Measurements from ENCODE around the gene PLCL2. TPM values are rescaled to one million over a fixed set of nuclear protein-coding genes. Genes with fewer than 3 reads are reported as not detected.

Gene PLCL2
- total RNA-seq, 4 donors from 2014 or later, result 4.1 to 9.1 (median 6.7) TPM

DNA sequence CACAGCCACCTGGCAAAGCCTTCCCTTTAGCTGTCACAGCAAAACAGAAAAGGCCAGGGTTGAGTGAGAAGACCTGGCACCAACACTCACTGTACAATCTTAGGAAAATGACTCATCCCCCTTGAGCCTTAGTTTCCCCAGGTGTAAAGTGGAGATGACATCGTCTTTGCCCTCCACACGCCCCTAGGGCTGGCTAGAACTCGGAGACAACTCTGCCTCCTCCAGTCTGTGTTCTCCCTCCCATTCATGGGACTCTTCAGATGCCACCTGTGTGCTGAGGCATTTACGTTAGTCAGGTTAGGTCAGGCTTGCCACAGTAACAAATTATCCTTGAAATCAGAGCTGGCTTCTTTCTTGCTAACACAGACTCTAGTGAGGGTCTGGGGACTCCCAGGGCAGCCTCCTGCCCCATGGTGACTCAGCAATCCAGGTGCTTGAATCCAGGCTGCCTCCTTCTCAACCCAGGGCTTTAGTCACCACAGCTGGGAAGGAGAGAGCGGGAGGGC, 252.6 kb downstream of the PLCL2 start:
- intact Hi-C loops (cut with DNase I), result no loop called here
- no peak for DNase-seq (ENCODE audit: extremely low spot score)
- WGBS, result 98% methylated on average over 5 of the region's 5 CpGs

DNA sequence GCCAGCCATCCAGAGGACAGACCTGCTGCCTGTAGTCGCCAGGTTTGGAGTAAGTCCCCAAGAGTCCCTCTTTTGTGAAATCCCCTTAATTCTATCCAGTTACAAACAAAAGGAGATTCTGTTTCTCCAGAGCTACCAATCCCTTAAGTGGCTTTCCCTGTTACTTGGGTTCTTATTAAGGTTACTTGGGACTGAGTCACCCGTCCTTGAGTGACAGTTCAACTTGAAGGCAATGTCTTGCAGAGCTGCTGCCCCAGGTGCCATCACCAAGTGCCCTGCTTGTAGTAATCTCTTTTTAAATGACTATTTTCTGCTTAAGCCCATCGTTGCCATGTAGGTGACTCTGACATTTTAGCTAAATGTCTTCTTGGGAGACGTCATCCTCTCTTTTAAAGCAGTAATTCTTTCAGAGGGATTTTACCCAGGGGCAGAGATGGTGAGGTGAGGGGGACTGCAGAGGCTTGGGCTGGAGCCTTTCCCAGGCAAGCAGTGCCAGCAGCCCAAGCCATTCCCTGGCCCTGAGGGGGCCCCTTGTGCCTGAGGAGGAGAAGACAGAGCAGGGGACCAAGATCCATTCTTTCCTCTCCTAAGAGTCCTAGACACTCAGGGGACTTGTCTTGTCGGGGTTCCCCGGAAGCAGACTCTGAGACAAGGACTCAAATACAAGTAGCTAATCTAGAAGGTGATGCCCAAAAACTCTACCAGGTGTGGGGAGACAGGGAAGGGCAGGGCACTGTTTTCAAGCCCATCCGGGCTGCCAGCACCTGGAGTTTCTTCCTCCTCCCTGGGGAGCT, 253.7 kb downstream of the PLCL2 start:
- intact Hi-C loops (cut with DNase I), result no loop called here

More for the DNA sequence above, 252.6 kb downstream of the PLCL2 start:
- no peak overlapping the region for H3K27ac ChIP-seq (replicated peaks in 1 of 4)
- H3K27me3 ChIP-seq, result peaks cover 0 to 4% (median 0%) of the 10 kb centered on the region in 4 donors
- TF ChIP-seq, protein P1, sequence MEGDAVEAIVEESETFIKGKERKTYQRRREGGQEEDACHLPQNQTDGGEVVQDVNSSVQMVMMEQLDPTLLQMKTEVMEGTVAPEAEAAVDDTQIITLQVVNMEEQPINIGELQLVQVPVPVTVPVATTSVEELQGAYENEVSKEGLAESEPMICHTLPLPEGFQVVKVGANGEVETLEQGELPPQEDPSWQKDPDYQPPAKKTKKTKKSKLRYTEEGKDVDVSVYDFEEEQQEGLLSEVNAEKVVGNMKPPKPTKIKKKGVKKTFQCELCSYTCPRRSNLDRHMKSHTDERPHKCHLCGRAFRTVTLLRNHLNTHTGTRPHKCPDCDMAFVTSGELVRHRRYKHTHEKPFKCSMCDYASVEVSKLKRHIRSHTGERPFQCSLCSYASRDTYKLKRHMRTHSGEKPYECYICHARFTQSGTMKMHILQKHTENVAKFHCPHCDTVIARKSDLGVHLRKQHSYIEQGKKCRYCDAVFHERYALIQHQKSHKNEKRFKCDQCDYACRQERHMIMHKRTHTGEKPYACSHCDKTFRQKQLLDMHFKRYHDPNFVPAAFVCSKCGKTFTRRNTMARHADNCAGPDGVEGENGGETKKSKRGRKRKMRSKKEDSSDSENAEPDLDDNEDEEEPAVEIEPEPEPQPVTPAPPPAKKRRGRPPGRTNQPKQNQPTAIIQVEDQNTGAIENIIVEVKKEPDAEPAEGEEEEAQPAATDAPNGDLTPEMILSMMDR (IDR thresholded peaks at IDR 0.05), result no peak
- no peak for TF ChIP-seq POLR2A (IDR thresholded peaks at IDR 0.05; ENCODE audit: low read depth)
- TF ChIP-seq POLR2AphosphoS5 (IDR thresholded peaks at IDR 0.05), result no peak
- no peak for TF ChIP-seq EP300 (IDR thresholded peaks at IDR 0.05)
- peaks cover 0 to 12% (median 3%) of the 10 kb centered on the region in 4 donors for H3K9me3 ChIP-seq
- H3K36me3 ChIP-seq, result no peaks in the 10 kb centered on the region
- H3K4me3 ChIP-seq, result no peak overlapping the region
- H3K4me1 ChIP-seq, result no peaks in the 10 kb centered on the region

More for the DNA sequence above, 253.7 kb downstream of the PLCL2 start:
- H3K27me3 ChIP-seq, result peaks cover 0 to 4% (median 0%) of the 10 kb centered on the region in 4 donors
- H3K27ac ChIP-seq (replicated peaks in 1 of 4), result no peak overlapping the region
- WGBS, result 94% methylated on average over 7 of the region's 7 CpGs
- H3K36me3 ChIP-seq, result no peaks in the 10 kb centered on the region
- H3K9me3 ChIP-seq, result peaks cover 0 to 12% (median 3%) of the 10 kb centered on the region in 4 donors
- TF ChIP-seq POLR2A (IDR thresholded peaks at IDR 0.05; ENCODE audit: low read depth), result no peak
- TF ChIP-seq EP300 (IDR thresholded peaks at IDR 0.05), result no peak
- no peak for TF ChIP-seq POLR2AphosphoS5 (IDR thresholded peaks at IDR 0.05)
- TF ChIP-seq, protein P1 (IDR thresholded peaks at IDR 0.05), result no peak
- H3K4me3 ChIP-seq, result no peak overlapping the region
- no peaks in the 10 kb centered on the region for H3K4me1 ChIP-seq
- no peak for DNase-seq (ENCODE audit: extremely low spot score)

Data from esophagus muscularis mucosa (tissue), 4 donors.